Activated naive CD8-positive, alpha-beta T cell treated with anti-CD3 and anti-CD28 coated beads for 36 hours (primary cell): ENCODE results near the gene PPP6C. TPM values are rescaled to one million over a fixed set of nuclear protein-coding genes. Genes with fewer than 3 reads are reported as not detected.
"Not testable (repeated sequence)": the region's sequence is repeated elsewhere in the genome, so short reads cannot be mapped to it uniquely, and the experiment has no call there.

ENCODE experiments used
- DNase-seq: peaks from one replicate; pipeline ENCODE4 v3.0.0; 2021
- H3K27ac Mint-ChIP-seq: one replicate; pipeline ENCODE4 v1.8.0; 2022; ENCODE audit warnings: mild to moderate bottlenecking, moderate library complexity, mixed read lengths
- H3K27me3 Mint-ChIP-seq: one replicate; pipeline ENCODE4 v1.8.0; 2022; ENCODE audit warnings: mild to moderate bottlenecking, mixed read lengths
- H3K36me3 Mint-ChIP-seq: one replicate; pipeline ENCODE4 v1.8.0; 2021; ENCODE audit warnings: mild to moderate bottlenecking, mixed read lengths
- H3K4me1 Mint-ChIP-seq: one replicate; pipeline ENCODE4 v1.8.0; 2021; ENCODE audit warnings: mixed read lengths
- H3K4me3 Mint-ChIP-seq: one replicate; pipeline ENCODE4 v1.8.0; 2022; ENCODE audit warnings: mild to moderate bottlenecking, moderate library complexity, mixed read lengths
- H3K9me3 Mint-ChIP-seq: one replicate; pipeline ENCODE4 v1.8.0; 2022; ENCODE audit warnings: mixed read lengths
- total RNA-seq, 2 experiments: library from RNA; stranded (reverse); gene quantifications; one replicate each; pipeline ENCODE4 v1.2.3, GENCODE V29; 2021

PPP6C gene
- total RNA-seq, 2 experiments from 2014 or later, result 47.6 to 48.8 TPM

- Mint-ChIP-seq H3K9me3 (peaks cover 2% of the 10 kb centered on the region), H3K27me3 (no peaks in the 10 kb centered on the region), H3K4me3 (peak within 1 kb of the TSS; percentile 96), H3K4me1 (peaks cover 31% of the 10 kb centered on the region), H3K36me3 (peaks cover 15% of the 10 kb centered on the region), H3K27ac (peak within 1 kb of the TSS; percentile 90)
- peak; percentile 94 for DNase-seq
Observed at GRCh38 chr9:125200216-125201047, 10.8 kb upstream of the PPP6C start, which contains the start of gene RABEPK. Gene RABEPK (plus strand): TSS chr9:125200542. CDS start chr9:125203014, 2,472 bp downstream.

- not testable (repeated sequence) for DNase-seq, H3K27me3 Mint-ChIP-seq, H3K4me3 Mint-ChIP-seq, H3K9me3 Mint-ChIP-seq, H3K36me3 Mint-ChIP-seq
- peak overlapping the region; percentile 89 for H3K27ac Mint-ChIP-seq
- H3K4me1 Mint-ChIP-seq, result peaks cover 60% of the 10 kb centered on the region
Observed at GRCh38 chr9:125195591-125195990, 6.0 kb upstream of the PPP6C start.

- H3K36me3 Mint-ChIP-seq, DNase-seq, H3K9me3 Mint-ChIP-seq, H3K27me3 Mint-ChIP-seq: not testable (repeated sequence)
- Mint-ChIP-seq H3K4me3 (peak overlapping the region; percentile 67), H3K4me1 (peaks cover 61% of the 10 kb centered on the region), H3K27ac (peak overlapping the region; percentile 89)
Observed at GRCh38 chr9:125194466-125194865, 4.9 kb upstream of the PPP6C start.

GRCh38 chr9:125190361-125190801 lies 778 bp upstream of the PPP6C start:
- H3K4me1 Mint-ChIP-seq, result peaks cover 64% of the 10 kb centered on the region
- H3K27me3 Mint-ChIP-seq, result no peaks in the 10 kb centered on the region
- peak overlapping the region; percentile 98 for H3K4me3 Mint-ChIP-seq
- peaks cover 7% of the 10 kb centered on the region for H3K36me3 Mint-ChIP-seq
- DNase-seq, result no peak
- H3K9me3 Mint-ChIP-seq, result no peaks in the 10 kb centered on the region
- H3K27ac Mint-ChIP-seq, result peak overlapping the region; percentile 97

GRCh38 chr9:125189011-125189360 lies 617 bp downstream of the PPP6C start:
- H3K4me1 Mint-ChIP-seq, result peaks cover 55% of the 10 kb centered on the region
- H3K36me3 Mint-ChIP-seq, result peaks cover 11% of the 10 kb centered on the region
- H3K4me3 Mint-ChIP-seq, result peak overlapping the region; percentile 98
- no peaks in the 10 kb centered on the region for H3K9me3 Mint-ChIP-seq
- DNase-seq, result peak; percentile 34
- no peaks in the 10 kb centered on the region for H3K27me3 Mint-ChIP-seq
- peak overlapping the region; percentile 97 for H3K27ac Mint-ChIP-seq

- Mint-ChIP-seq H3K36me3 (peaks cover 31% of the 10 kb centered on the region), H3K27ac (no peak overlapping the region), H3K4me1 (peaks cover 49% of the 10 kb centered on the region), H3K4me3 (no peak overlapping the region), H3K27me3 (no peaks in the 10 kb centered on the region), H3K9me3 (peaks cover 3% of the 10 kb centered on the region)
- no peak for DNase-seq
Observed at GRCh38 chr9:125183561-125183960, 6.0 kb downstream of the PPP6C start.

- Mint-ChIP-seq H3K27ac (no peak overlapping the region), H3K27me3 (no peaks in the 10 kb centered on the region), H3K4me1 (peaks cover 48% of the 10 kb centered on the region), H3K36me3 (peaks cover 34% of the 10 kb centered on the region), H3K9me3 (peaks cover 3% of the 10 kb centered on the region), H3K4me3 (no peak overlapping the region)
- no peak for DNase-seq
Observed at GRCh38 chr9:125183054-125183453, 6.5 kb downstream of the PPP6C start.

GRCh38 chr9:125181756-125182155 lies 7.8 kb downstream of the PPP6C start:
- H3K4me3 Mint-ChIP-seq, H3K27me3 Mint-ChIP-seq, H3K9me3 Mint-ChIP-seq, H3K27ac Mint-ChIP-seq, DNase-seq: not testable (repeated sequence)
- H3K36me3 Mint-ChIP-seq, result peaks cover 38% of the 10 kb centered on the region
- peaks cover 42% of the 10 kb centered on the region for H3K4me1 Mint-ChIP-seq

- Mint-ChIP-seq H3K4me3 (no peak overlapping the region), H3K27me3 (no peaks in the 10 kb centered on the region), H3K9me3 (peaks cover 3% of the 10 kb centered on the region), H3K27ac (no peak overlapping the region), H3K4me1 (peaks cover 47% of the 10 kb centered on the region), H3K36me3 (peaks cover 42% of the 10 kb centered on the region)
- DNase-seq, result no peak
Observed at GRCh38 chr9:125180876-125181275, 8.7 kb downstream of the PPP6C start.

GRCh38 chr9:125179776-125180175 lies 9.8 kb downstream of the PPP6C start:
- H3K9me3 Mint-ChIP-seq, H3K27ac Mint-ChIP-seq, DNase-seq, H3K4me3 Mint-ChIP-seq, H3K27me3 Mint-ChIP-seq: not testable (repeated sequence)
- peaks cover 41% of the 10 kb centered on the region for H3K4me1 Mint-ChIP-seq
- H3K36me3 Mint-ChIP-seq, result peaks cover 39% of the 10 kb centered on the region

GRCh38 chr9:125177888-125178287 lies 11.7 kb downstream of the PPP6C start:
- no peak for DNase-seq
- Mint-ChIP-seq H3K27me3 (no peaks in the 10 kb centered on the region), H3K4me1 (peaks cover 40% of the 10 kb centered on the region), H3K4me3 (no peak overlapping the region), H3K36me3 (peaks cover 41% of the 10 kb centered on the region), H3K27ac (no peak overlapping the region), H3K9me3 (peaks cover 3% of the 10 kb centered on the region)

GRCh38 chr9:125176636-125177035 lies 13.0 kb downstream of the PPP6C start:
- DNase-seq, result no peak
- peaks cover 40% of the 10 kb centered on the region for H3K4me1 Mint-ChIP-seq
- H3K27me3 Mint-ChIP-seq, result no peaks in the 10 kb centered on the region
- H3K4me3 Mint-ChIP-seq, result no peak overlapping the region
- H3K9me3 Mint-ChIP-seq, result no peaks in the 10 kb centered on the region
- H3K27ac Mint-ChIP-seq, result no peak overlapping the region
- H3K36me3 Mint-ChIP-seq, result peaks cover 40% of the 10 kb centered on the region

GRCh38 chr9:125172031-125172755 lies 17.4 kb downstream of the PPP6C start:
- no peak overlapping the region for H3K4me3 Mint-ChIP-seq
- H3K9me3 Mint-ChIP-seq, result no peaks in the 10 kb centered on the region
- peaks cover 29% of the 10 kb centered on the region for H3K36me3 Mint-ChIP-seq
- no peaks in the 10 kb centered on the region for H3K27me3 Mint-ChIP-seq
- no peak overlapping the region for H3K27ac Mint-ChIP-seq
- peaks cover 30% of the 10 kb centered on the region for H3K4me1 Mint-ChIP-seq
- DNase-seq, result no peak

- no peaks in the 10 kb centered on the region for H3K9me3 Mint-ChIP-seq
- DNase-seq, result no peak
- H3K27me3 Mint-ChIP-seq, result no peaks in the 10 kb centered on the region
- H3K27ac Mint-ChIP-seq, result no peak overlapping the region
- no peak overlapping the region for H3K4me3 Mint-ChIP-seq
- peaks cover 26% of the 10 kb centered on the region for H3K4me1 Mint-ChIP-seq
- peaks cover 25% of the 10 kb centered on the region for H3K36me3 Mint-ChIP-seq
Observed at GRCh38 chr9:125169895-125170294, 19.7 kb downstream of the PPP6C start.

GRCh38 chr9:125166762-125167161 lies 22.8 kb downstream of the PPP6C start:
- H3K36me3 Mint-ChIP-seq, result peaks cover 15% of the 10 kb centered on the region
- H3K27ac Mint-ChIP-seq, result no peak overlapping the region
- H3K27me3 Mint-ChIP-seq, result no peaks in the 10 kb centered on the region
- H3K4me1 Mint-ChIP-seq, result peaks cover 13% of the 10 kb centered on the region
- no peak for DNase-seq
- no peaks in the 10 kb centered on the region for H3K9me3 Mint-ChIP-seq
- no peak overlapping the region for H3K4me3 Mint-ChIP-seq
